Ishikawa (cell line): ENCODE results near the gene MRRF.

Experiments used
- CEBPB ChIP-seq: IDR thresholded peaks from 2 replicates; pipeline ENCODE4 v1.6.1; 2012
- CREB1 ChIP-seq: IDR thresholded peaks from 2 replicates; pipeline ENCODE4 v1.6.1; 2012; ENCODE audit warnings: low read depth
- EGR1 ChIP-seq: IDR thresholded peaks from 2 replicates; pipeline ENCODE4 v1.6.1; 2012
- EP300 ChIP-seq: IDR thresholded peaks from 2 replicates; pipeline ENCODE4 v1.6.1; 2012; ENCODE audit warnings: borderline replicate concordance
- FOXM1 ChIP-seq: IDR thresholded peaks from 2 replicates; pipeline ENCODE4 v1.6.1; 2012; ENCODE audit warnings: low read depth, borderline replicate concordance
- NFIC ChIP-seq: IDR thresholded peaks from 2 replicates; pipeline ENCODE4 v1.6.1; 2012
- RAD21 ChIP-seq: IDR thresholded peaks from 2 replicates; pipeline ENCODE4 v1.6.1; 2012; ENCODE audit warnings: low read depth
- TAF1 ChIP-seq: IDR thresholded peaks from 2 replicates; pipeline ENCODE4 v1.6.1; 2012; ENCODE audit warnings: low read depth, mild to moderate bottlenecking
- TCF12 ChIP-seq: IDR thresholded peaks from 2 replicates; pipeline ENCODE4 v1.6.1; 2012; ENCODE audit warnings: low read depth
- TEAD4 ChIP-seq: IDR thresholded peaks from 2 replicates; pipeline ENCODE4 v1.6.1; 2012
- YY1 ChIP-seq: IDR thresholded peaks from 2 replicates; pipeline ENCODE4 v1.6.1; 2012; ENCODE audit warnings: low read depth
- ZBTB7A ChIP-seq: IDR thresholded peaks from 2 replicates; pipeline ENCODE4 v1.6.1; 2012; ENCODE audit warnings: low read depth
- TF ChIP-seq, protein P1 (sequence below): IDR thresholded peaks from 2 replicates; pipeline ENCODE4 v1.6.1; 2012; ENCODE audit warnings: low read depth, mild to moderate bottlenecking
- TF ChIP-seq, protein P2 (sequence below): IDR thresholded peaks from 2 replicates; pipeline ENCODE4 v1.6.1; 2012
- TF ChIP-seq, protein P3 (sequence below): IDR thresholded peaks from 2 replicates; pipeline ENCODE4 v1.6.1; 2012

Gene MRRF

DNA sequence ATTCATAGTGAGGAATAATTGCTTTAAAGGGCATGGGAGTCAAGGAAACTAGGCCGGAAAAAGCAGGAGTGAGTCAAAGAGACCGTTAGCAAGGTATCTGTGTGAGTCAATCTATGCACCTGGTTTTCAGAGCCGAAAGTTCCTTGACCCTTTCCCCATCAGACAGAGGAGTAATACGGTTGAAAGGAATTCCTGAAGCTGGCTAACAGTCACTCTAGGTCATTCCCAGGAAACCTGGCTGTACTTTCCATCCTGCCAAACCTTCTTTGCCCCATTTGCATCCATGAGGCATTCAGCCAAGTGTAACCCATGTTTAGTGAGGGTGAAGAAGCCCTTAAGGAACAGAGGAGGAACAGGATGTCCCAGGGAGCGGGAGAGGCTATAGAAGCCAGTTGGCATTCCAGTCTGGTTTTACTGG is 16.2 kb upstream of the MRRF start:
- TF ChIP-seq TCF12: no peak
- TF ChIP-seq TAF1: no peak
- TF ChIP-seq ZBTB7A: no peak
- TF ChIP-seq, protein P1, sequence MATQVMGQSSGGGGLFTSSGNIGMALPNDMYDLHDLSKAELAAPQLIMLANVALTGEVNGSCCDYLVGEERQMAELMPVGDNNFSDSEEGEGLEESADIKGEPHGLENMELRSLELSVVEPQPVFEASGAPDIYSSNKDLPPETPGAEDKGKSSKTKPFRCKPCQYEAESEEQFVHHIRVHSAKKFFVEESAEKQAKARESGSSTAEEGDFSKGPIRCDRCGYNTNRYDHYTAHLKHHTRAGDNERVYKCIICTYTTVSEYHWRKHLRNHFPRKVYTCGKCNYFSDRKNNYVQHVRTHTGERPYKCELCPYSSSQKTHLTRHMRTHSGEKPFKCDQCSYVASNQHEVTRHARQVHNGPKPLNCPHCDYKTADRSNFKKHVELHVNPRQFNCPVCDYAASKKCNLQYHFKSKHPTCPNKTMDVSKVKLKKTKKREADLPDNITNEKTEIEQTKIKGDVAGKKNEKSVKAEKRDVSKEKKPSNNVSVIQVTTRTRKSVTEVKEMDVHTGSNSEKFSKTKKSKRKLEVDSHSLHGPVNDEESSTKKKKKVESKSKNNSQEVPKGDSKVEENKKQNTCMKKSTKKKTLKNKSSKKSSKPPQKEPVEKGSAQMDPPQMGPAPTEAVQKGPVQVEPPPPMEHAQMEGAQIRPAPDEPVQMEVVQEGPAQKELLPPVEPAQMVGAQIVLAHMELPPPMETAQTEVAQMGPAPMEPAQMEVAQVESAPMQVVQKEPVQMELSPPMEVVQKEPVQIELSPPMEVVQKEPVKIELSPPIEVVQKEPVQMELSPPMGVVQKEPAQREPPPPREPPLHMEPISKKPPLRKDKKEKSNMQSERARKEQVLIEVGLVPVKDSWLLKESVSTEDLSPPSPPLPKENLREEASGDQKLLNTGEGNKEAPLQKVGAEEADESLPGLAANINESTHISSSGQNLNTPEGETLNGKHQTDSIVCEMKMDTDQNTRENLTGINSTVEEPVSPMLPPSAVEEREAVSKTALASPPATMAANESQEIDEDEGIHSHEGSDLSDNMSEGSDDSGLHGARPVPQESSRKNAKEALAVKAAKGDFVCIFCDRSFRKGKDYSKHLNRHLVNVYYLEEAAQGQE: no peak
- TF ChIP-seq NFIC: no peak
- no peak for TF ChIP-seq CEBPB
- no peak for TF ChIP-seq RAD21
- no peak for TF ChIP-seq EGR1
- TF ChIP-seq, protein P2, sequence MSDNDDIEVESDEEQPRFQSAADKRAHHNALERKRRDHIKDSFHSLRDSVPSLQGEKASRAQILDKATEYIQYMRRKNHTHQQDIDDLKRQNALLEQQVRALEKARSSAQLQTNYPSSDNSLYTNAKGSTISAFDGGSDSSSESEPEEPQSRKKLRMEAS: no peak
- TF ChIP-seq EP300: no peak
- no peak for TF ChIP-seq TEAD4
- no peak for TF ChIP-seq FOXM1
- TF ChIP-seq, protein P3, sequence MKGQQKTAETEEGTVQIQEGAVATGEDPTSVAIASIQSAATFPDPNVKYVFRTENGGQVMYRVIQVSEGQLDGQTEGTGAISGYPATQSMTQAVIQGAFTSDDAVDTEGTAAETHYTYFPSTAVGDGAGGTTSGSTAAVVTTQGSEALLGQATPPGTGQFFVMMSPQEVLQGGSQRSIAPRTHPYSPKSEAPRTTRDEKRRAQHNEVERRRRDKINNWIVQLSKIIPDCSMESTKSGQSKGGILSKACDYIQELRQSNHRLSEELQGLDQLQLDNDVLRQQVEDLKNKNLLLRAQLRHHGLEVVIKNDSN: no peak
- TF ChIP-seq CREB1: no peak
- no peak for TF ChIP-seq YY1

DNA sequence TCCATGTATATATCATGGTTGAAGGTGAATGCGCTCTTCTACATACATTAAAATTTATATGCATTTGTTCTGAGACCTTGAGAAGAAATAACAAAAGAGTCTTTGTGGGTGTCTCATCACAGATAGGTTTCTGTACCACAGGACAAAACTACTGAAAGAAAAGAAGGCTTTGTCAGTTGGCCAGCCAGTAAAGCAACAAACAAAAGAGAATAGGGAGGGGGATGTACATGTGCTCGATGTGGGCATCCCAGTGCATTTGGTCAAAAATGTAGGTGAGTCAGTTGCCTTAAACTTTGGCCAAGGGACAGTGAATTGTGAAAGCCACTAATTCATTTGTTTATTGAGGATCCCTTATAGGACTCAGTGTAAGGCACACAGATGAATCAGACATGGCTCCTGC is 13.3 kb upstream of the MRRF start:
- TF ChIP-seq ZBTB7A (no peak), NFIC (no peak), FOXM1 (no peak), TCF12 (no peak), EP300 (no peak), TEAD4 (no peak), CREB1 (no peak)
- TF ChIP-seq, protein P2: no peak
- TF ChIP-seq, protein P3: no peak
- TF ChIP-seq, protein P1: no peak

DNA sequence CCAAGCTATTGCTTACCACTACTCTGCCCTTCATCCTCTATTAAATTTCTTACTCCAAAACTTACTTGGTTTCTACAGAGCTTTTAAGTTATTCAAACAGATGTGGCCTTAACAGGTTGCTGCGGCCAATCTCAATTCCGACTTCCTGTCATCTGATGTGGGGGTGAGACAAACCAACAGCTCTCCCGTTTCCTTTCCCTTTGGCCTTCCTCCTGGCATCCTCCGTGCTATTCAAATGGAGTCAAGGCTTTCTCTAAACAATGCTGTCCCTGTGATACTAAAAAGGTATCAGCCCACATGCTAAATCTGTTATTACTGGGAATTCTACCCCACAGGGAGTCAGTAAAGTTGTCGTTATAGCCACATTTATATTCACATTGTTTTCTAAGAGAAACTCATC is 11.9 kb upstream of the MRRF start:
- TF ChIP-seq TCF12: no peak
- TF ChIP-seq NFIC: no peak
- TF ChIP-seq ZBTB7A: no peak
- TF ChIP-seq YY1: no peak
- no peak for TF ChIP-seq CREB1
- no peak for TF ChIP-seq RAD21
- no peak for TF ChIP-seq CEBPB
- no peak for TF ChIP-seq EGR1
- no peak for TF ChIP-seq TAF1

DNA sequence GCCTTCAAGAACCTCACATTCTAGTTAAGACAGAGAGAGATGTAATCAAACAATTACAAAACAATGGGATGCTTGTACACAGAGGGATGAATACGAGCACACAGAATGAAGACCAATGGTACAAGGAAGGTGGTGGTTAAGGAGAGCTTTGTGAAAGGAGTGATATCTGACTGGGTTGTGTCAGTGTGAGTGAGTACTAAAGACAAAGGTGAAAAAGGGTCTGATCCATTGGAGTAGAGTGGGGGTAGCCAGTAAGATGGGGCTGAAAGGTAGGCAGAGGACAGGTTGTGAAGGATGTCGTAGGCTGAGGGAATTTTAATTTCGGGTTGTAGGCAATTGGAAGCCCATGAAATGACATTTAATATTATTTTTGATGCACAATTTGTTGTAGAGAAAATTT is 9.9 kb upstream of the MRRF start:
- TF ChIP-seq, protein P1: no peak
- no peak for TF ChIP-seq YY1
- TF ChIP-seq, protein P2: no peak
- TF ChIP-seq TCF12: no peak
- TF ChIP-seq, protein P3: no peak
- TF ChIP-seq TAF1: no peak
- no peak for TF ChIP-seq CREB1
- TF ChIP-seq EGR1: no peak
- no peak for TF ChIP-seq FOXM1
